HepG2 (cell line): Measurements from ENCODE around the gene NOPCHAP1. TPM values are rescaled to one million over a fixed set of nuclear protein-coding genes. Genes with fewer than 3 reads are reported as not detected.

ENCODE experiments used
- EHMT2 ChIP-seq: fragments of 200-600 bp; sonication (generic); IDR thresholded peaks from 2 replicates; pipeline ENCODE4 v1.7.0; 2017; ENCODE audit warnings: antibody characterized with exemption, low read depth, low read length, borderline replicate concordance
- KDM6A ChIP-seq: IDR thresholded peaks from 2 replicates; pipeline ENCODE4 v1.6.1; 2016; ENCODE audit warnings: low read depth
- NKX3-1 ChIP-seq: sonication (generic); formaldehyde crosslinking; IDR thresholded peaks from 2 replicates; pipeline ENCODE4 v1.5.0; 2020; ENCODE audit warnings: missing genetic modification reagents
- TFDP2 ChIP-seq: sonication (generic); formaldehyde crosslinking; IDR thresholded peaks from 2 replicates; pipeline ENCODE4 v1.4.0; 2020; ENCODE audit warnings: missing genetic modification reagents
- YEATS4 ChIP-seq: sonication (generic); formaldehyde crosslinking; IDR thresholded peaks from 2 replicates; pipeline ENCODE4 v1.4.0; 2020; ENCODE audit warnings: missing genetic modification reagents, borderline replicate concordance
- ZMYM2 ChIP-seq: sonication (generic); formaldehyde crosslinking; IDR thresholded peaks from 2 replicates; pipeline ENCODE4 v1.8.0; 2022; ENCODE audit warnings: mild to moderate bottlenecking, missing genetic modification reagents
- ZNF124 ChIP-seq: sonication (generic); formaldehyde crosslinking; IDR thresholded peaks from 2 replicates; pipeline ENCODE4 v1.4.0; 2020; ENCODE audit warnings: missing genetic modification reagents
- ZNF382 ChIP-seq: sonication (generic); formaldehyde crosslinking; IDR thresholded peaks from 2 replicates; pipeline ENCODE4 v1.5.0; 2020; ENCODE audit warnings: missing genetic modification reagents, mild to moderate bottlenecking, borderline replicate concordance
- ZNF552 ChIP-seq: sonication (generic); formaldehyde crosslinking; IDR thresholded peaks from 2 replicates; pipeline ENCODE4 v1.9.0; 2022; ENCODE audit warnings: missing genetic modification reagents, mild to moderate bottlenecking, borderline replicate concordance
- ZNF556 ChIP-seq: sonication (generic); formaldehyde crosslinking; IDR thresholded peaks from 2 replicates; pipeline ENCODE4 v1.4.0; 2020; ENCODE audit warnings: mild to moderate bottlenecking, missing genetic modification reagents, borderline replicate concordance
- ZNF562 ChIP-seq: sonication (generic); formaldehyde crosslinking; IDR thresholded peaks from 2 replicates; pipeline ENCODE4 v1.8.0; 2022; ENCODE audit warnings: missing genetic modification reagents, borderline replicate concordance
- ZNF607 ChIP-seq: sonication (generic); formaldehyde crosslinking; IDR thresholded peaks from 2 replicates; pipeline ENCODE4 v1.5.1; 2020; ENCODE audit warnings: missing genetic modification reagents, mild to moderate bottlenecking, borderline replicate concordance
- polyA plus RNA-seq, 8 experiments: library from polyadenylated mRNA; depleted of rRNA in 3 of 8; stranded (reverse) in 7 of 8; unstranded in 1 of 8; fragments of >200 nt; fragmentation: Illumina TruSeq in 4 of 8; extraction: Trizol in 4 of 8; gene quantifications; 2 replicates each; pipeline versions ENCODE4 v1.2.1 to v1.2.3, GENCODE V29; 2011 to 2016; ENCODE audit warnings: low read depth in 4 of 8, missing spikeins in 1 of 8, mixed read lengths in 1 of 8; ENCODE audit not compliant: insufficient read depth in 1 of 8
- total RNA-seq, 5 experiments: library from RNA; depleted of rRNA; stranded (reverse); fragments of >200 nt; fragmentation: Illumina TruSeq; extraction: Trizol; gene quantifications; 2 replicates each; pipeline ENCODE4 v1.2.3, GENCODE V29; 2016; ENCODE audit warnings: low read depth in 1 of 5
- TF ChIP-seq, protein P1 (sequence below): sonication (generic); formaldehyde crosslinking; IDR thresholded peaks from 2 replicates; pipeline ENCODE4 v1.5.0; 2020; ENCODE audit warnings: mild to moderate bottlenecking, missing genetic modification reagents

The NOPCHAP1 gene
- total and polyA plus RNA-seq, 2 of the 13 experiments (the other 11 are each of a cell fraction or from before 2014, with no cell fraction given) = 5.7 to 38.1 TPM

- no peak for TF ChIP-seq KDM6A (CRISPR knock-in tag)
- TF ChIP-seq TFDP2 (CRISPR knock-in tag) = no peak
- no peak for TF ChIP-seq EHMT2
- no peak for TF ChIP-seq ZNF382 (CRISPR knock-in tag)
- TF ChIP-seq ZNF124 (CRISPR knock-in tag) = no peak
- TF ChIP-seq ZNF556 (CRISPR knock-in tag) = no peak
- TF ChIP-seq, protein P1, sequence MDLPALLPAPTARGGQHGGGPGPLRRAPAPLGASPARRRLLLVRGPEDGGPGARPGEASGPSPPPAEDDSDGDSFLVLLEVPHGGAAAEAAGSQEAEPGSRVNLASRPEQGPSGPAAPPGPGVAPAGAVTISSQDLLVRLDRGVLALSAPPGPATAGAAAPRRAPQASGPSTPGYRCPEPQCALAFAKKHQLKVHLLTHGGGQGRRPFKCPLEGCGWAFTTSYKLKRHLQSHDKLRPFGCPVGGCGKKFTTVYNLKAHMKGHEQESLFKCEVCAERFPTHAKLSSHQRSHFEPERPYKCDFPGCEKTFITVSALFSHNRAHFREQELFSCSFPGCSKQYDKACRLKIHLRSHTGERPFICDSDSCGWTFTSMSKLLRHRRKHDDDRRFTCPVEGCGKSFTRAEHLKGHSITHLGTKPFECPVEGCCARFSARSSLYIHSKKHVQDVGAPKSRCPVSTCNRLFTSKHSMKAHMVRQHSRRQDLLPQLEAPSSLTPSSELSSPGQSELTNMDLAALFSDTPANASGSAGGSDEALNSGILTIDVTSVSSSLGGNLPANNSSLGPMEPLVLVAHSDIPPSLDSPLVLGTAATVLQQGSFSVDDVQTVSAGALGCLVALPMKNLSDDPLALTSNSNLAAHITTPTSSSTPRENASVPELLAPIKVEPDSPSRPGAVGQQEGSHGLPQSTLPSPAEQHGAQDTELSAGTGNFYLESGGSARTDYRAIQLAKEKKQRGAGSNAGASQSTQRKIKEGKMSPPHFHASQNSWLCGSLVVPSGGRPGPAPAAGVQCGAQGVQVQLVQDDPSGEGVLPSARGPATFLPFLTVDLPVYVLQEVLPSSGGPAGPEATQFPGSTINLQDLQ (CRISPR knock-in tag) = no peak
- no peak for TF ChIP-seq YEATS4 (CRISPR knock-in tag)
- TF ChIP-seq ZNF552 (CRISPR knock-in tag) = no peak
- 0 out of 2 replicates have a peak, but pooled peaks have one; percentile 5 for TF ChIP-seq ZMYM2
- TF ChIP-seq ZNF607 (CRISPR knock-in tag) = no peak
- TF ChIP-seq ZNF562 (CRISPR knock-in tag) = no peak
- no peak for TF ChIP-seq NKX3-1 (CRISPR knock-in tag)
Measured at GRCh38 chr12:104959335-104959841, 26.7 kb upstream of the NOPCHAP1 start (continued).
